HuH-7 (cell line): ENCODE results near the gene KRTAP12-1.
"Not testable (repeated sequence)": the region's sequence is repeated elsewhere in the genome, so short reads cannot be mapped to it uniquely, and the experiment has no call there.

Experiments used
- DNase-seq: peaks from one replicate; pipeline ENCODE4 v3.0.0; 2011; ENCODE audit warnings: low spot score

The KRTAP12-1 gene

GRCh38 chr21:44644878-44645277 lies 37.1 kb downstream of the KRTAP12-1 start:
- no peak for DNase-seq

GRCh38 chr21:44643741-44644310 lies 38.1 kb downstream of the KRTAP12-1 start:
- no peak for DNase-seq

GRCh38 chr21:44640761-44641160 lies 41.2 kb downstream of the KRTAP12-1 start:
- DNase-seq = no peak

- no peak for DNase-seq
These were observed 42.7 kb downstream of the KRTAP12-1 start for GRCh38 chr21:44639331-44639655.

- not testable (repeated sequence) for DNase-seq
These were observed 43.2 kb downstream of the KRTAP12-1 start for GRCh38 chr21:44638506-44639330.

- DNase-seq = not testable (repeated sequence)
These were observed 44.1 kb downstream of the KRTAP12-1 start for GRCh38 chr21:44637851-44638348.

- DNase-seq = no peak
These were observed 44.7 kb downstream of the KRTAP12-1 start, which contains the start of gene KRTAP10-10 for GRCh38 chr21:44637018-44637850. TSS of gene KRTAP10-10 (plus strand) at chr21:44637356. CDS start at chr21:44637418, 62 bp downstream.

- DNase-seq = no peak
These were observed 45.5 kb downstream of the KRTAP12-1 start for GRCh38 chr21:44636209-44637017.

GRCh38 chr21:44632067-44632466 lies 49.9 kb downstream of the KRTAP12-1 start:
- DNase-seq = no peak
